Neuronal stem cell (in vitro differentiated cells): ENCODE data around the gene CYP4F11.
"Not testable (repeated sequence)": the region's sequence is repeated elsewhere in the genome, so short reads cannot be mapped to it uniquely, and the experiment has no call there.

ENCODE experiments used
- DNase-seq: peaks from one replicate; pipeline ENCODE4 v3.0.0-alpha.2; 2013; ENCODE audit warnings: low spot score
- H2AFZ ChIP-seq: one replicate; pipeline ENCODE4 v1.6.1; 2013; ENCODE audit warnings: mild to moderate bottlenecking, low read length, inconsistent platforms
- H2AK5ac ChIP-seq: 2 replicates; pipeline ENCODE4 v1.6.1; 2013; ENCODE audit warnings: low read depth, mild to moderate bottlenecking, inconsistent platforms, low read length, moderate library complexity, mixed read lengths
- H2BK120ac ChIP-seq: 2 replicates; pipeline ENCODE4 v1.6.1; 2013; ENCODE audit warnings: low read depth, mild to moderate bottlenecking, inconsistent platforms, low read length, moderate library complexity, mixed read lengths
- H2BK12ac ChIP-seq: one replicate; pipeline ENCODE4 v1.6.1; 2013; ENCODE audit warnings: low read length, inconsistent platforms
- H2BK15ac ChIP-seq: 2 replicates; pipeline ENCODE4 v1.6.1; 2013; ENCODE audit warnings: mild to moderate bottlenecking, low read length, inconsistent platforms, mixed read lengths
- H2BK5ac ChIP-seq: one replicate; pipeline ENCODE4 v1.6.1; 2013; ENCODE audit warnings: inconsistent platforms, mild to moderate bottlenecking, low read length, moderate library complexity
- H3K14ac ChIP-seq: one replicate; pipeline ENCODE4 v1.6.1; 2013; ENCODE audit warnings: low read length, inconsistent platforms
- H3K18ac ChIP-seq: 2 replicates; pipeline ENCODE4 v1.6.1; 2013; ENCODE audit warnings: low read length, inconsistent platforms
- H3K23ac ChIP-seq: 2 replicates; pipeline ENCODE4 v1.6.1; 2013; ENCODE audit warnings: low read depth, mild to moderate bottlenecking, mixed read lengths, low read length, inconsistent platforms; ENCODE audit not compliant: poor library complexity
- H3K27ac ChIP-seq: replicated peaks from 3 replicates; pipeline ENCODE4 v1.5.1; 2013; ENCODE audit warnings: low read length, inconsistent platforms
- H3K27me3 ChIP-seq, 3 experiments: 2 replicates each; pipeline ENCODE4 v1.6.1; 2013; ENCODE audit warnings: low read length in 3 of 3, mild to moderate bottlenecking in 2 of 3, inconsistent platforms in 1 of 3, low read depth in 1 of 3, mixed read lengths in 1 of 3, moderate library complexity in 1 of 3; ENCODE audit not compliant: control insufficient read depth in 3 of 3, insufficient read depth in 3 of 3
- H3K36me3 ChIP-seq, 2 donors: replicated peaks in 1 of 2; 2 replicates each; pipeline ENCODE4 v1.6.1; 2013; ENCODE audit warnings: low read length in 2 of 2; ENCODE audit not compliant: control insufficient read depth in 2 of 2, insufficient read depth in 2 of 2
- H3K4ac ChIP-seq: 2 replicates; pipeline ENCODE4 v1.6.1; 2013; ENCODE audit warnings: inconsistent platforms, mild to moderate bottlenecking, low read length, moderate library complexity
- H3K4me1 ChIP-seq, 2 donors: 1 replicate in 1 of 2; 2 replicates in 1 of 2; pipeline ENCODE4 v1.6.1; 2013; ENCODE audit warnings: low read length in 2 of 2, low read depth in 1 of 2; ENCODE audit not compliant: control insufficient read depth in 2 of 2, insufficient read depth in 1 of 2
- H3K4me2 ChIP-seq: one replicate; pipeline ENCODE4 v1.6.1; 2013; ENCODE audit warnings: mild to moderate bottlenecking, low read length, inconsistent platforms; ENCODE audit not compliant: insufficient read depth, poor library complexity, severe bottlenecking
- H3K4me3 ChIP-seq, 2 donors: 2 replicates each; pipeline ENCODE4 v1.5.1; 2013; ENCODE audit warnings: low read length in 2 of 2, mild to moderate bottlenecking in 2 of 2, inconsistent platforms in 1 of 2, moderate library complexity in 1 of 2
- H3K79me1 ChIP-seq: one replicate; pipeline ENCODE4 v1.6.1; 2013; ENCODE audit warnings: low read depth, mild to moderate bottlenecking, inconsistent platforms, low read length, moderate library complexity
- H3K9ac ChIP-seq: one replicate; pipeline ENCODE4 v1.6.1; 2013; ENCODE audit warnings: mild to moderate bottlenecking, low read depth, low read length, inconsistent platforms; ENCODE audit not compliant: poor library complexity
- H3K9me3 ChIP-seq, 2 donors: replicated peaks in 1 of 2; 2 replicates each; pipeline versions ENCODE3 to v1.6.1; 2013; ENCODE audit warnings: low read length in 2 of 2, mild to moderate bottlenecking in 2 of 2, inconsistent platforms in 1 of 2, low read depth in 1 of 2, mixed read lengths in 1 of 2, moderate library complexity in 1 of 2; ENCODE audit not compliant: control insufficient read depth in 2 of 2, insufficient read depth in 1 of 2
- H4K8ac ChIP-seq: one replicate; pipeline ENCODE4 v1.6.1; 2013; ENCODE audit warnings: low read depth, mild to moderate bottlenecking, inconsistent platforms, low read length, moderate library complexity
- H4K91ac ChIP-seq: one replicate; pipeline ENCODE4 v1.6.1; 2013; ENCODE audit warnings: low read length, low read depth, mild to moderate bottlenecking, inconsistent platforms; ENCODE audit not compliant: poor library complexity
- WGBS, 2 donors: extraction: QIAGEN DNeasy Blood & Tissue Kit; methylation state at CpG; one replicate each; pipeline ENCODE4 v1.1.7; 2013; ENCODE audit warnings: missing lambda C conversion rate in 2 of 2, mixed read lengths in 1 of 2; ENCODE audit not compliant: insufficient read length in 2 of 2, insufficient replicate concordance in 1 of 2; ENCODE audit errors: extremely low coverage in 2 of 2; 5-methylcytosine and 5-hydroxymethylcytosine counted together

CYP4F11 gene

DNA sequence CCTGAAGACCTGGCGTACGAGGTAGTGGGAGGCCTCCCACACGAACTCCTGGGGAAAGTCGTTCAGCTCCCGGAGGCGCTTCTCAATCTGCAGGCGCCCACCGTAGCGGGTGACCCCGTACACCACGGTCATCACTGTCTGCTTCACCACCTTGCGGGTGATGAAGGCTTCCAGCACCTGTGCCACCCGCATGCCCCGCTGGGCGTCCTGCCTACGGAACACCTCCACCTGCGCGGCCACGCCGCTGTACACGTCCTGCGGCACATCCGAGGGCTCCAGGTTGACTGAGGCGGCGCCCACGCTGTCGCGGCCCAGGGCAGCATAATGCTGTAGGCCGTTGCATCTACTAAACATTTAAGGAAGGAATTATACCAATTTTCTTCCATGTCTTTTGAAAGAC lies 31.4 kb downstream of the CYP4F11 start:
- no CpG with 5 or more reads among the region's 29 CpGs for WGBS, 2 donors
- H3K4me2 ChIP-seq, H3K27ac ChIP-seq, H3K4me3 ChIP-seq, H2BK5ac ChIP-seq, H2BK12ac ChIP-seq, H3K27me3 ChIP-seq, H4K91ac ChIP-seq, H2BK120ac ChIP-seq, H2BK15ac ChIP-seq, H3K4me1 ChIP-seq, H3K23ac ChIP-seq, H2AFZ ChIP-seq, DNase-seq, H3K79me1 ChIP-seq, H3K9ac ChIP-seq, H3K36me3 ChIP-seq, H3K4ac ChIP-seq, H4K8ac ChIP-seq, H3K18ac ChIP-seq, H3K14ac ChIP-seq, H2AK5ac ChIP-seq: not testable (repeated sequence)
- H3K9me3 ChIP-seq = peaks cover 0 to 10% of the 10 kb centered on the region in 2 donors

DNA sequence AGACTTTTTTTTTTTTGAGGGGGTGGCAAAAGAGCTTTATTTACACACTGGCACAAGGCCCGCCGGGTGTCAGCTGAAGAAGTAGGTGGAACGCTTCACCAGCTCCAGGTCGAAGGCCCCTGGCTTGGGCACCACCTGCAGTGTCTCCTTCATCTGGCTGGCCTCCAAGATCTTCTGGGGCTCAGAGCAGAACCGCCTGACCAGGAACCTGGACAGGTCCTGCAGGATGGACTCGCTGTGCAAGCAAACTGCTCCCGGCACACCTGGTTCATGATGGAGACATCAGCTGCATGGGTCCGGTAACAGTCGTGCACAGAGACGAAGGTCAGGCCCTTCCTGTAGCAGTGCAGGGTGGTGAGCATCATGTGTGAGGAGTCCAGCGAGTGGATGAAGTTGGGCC lies 32.1 kb downstream of the CYP4F11 start:
- Histone ChIP-seq H2BK15ac (no peak overlapping the region), H3K23ac (no peak overlapping the region), H4K91ac (no peak overlapping the region), H2BK120ac (no peak overlapping the region), H2BK5ac (no peak overlapping the region), H3K27ac (no peak overlapping the region), H3K4ac (no peak overlapping the region), H2BK12ac (no peak overlapping the region), H2AK5ac (no peak overlapping the region), H3K4me2 (no peak overlapping the region), H3K4me1 (no peaks in the 10 kb centered on the region), H3K9me3 (peaks cover 0 to 16% of the 10 kb centered on the region in 2 donors), H3K9ac (no peak overlapping the region), H3K79me1 (no peaks in the 10 kb centered on the region), H3K4me3 (no peak overlapping the region), H4K8ac (no peak overlapping the region), H3K18ac (no peak overlapping the region), H3K27me3 (no peaks in the 10 kb centered on the region), H2AFZ (no peak overlapping the region), H3K14ac (no peak overlapping the region), H3K36me3 (no peaks in the 10 kb centered on the region)
- WGBS, 2 donors = no CpG with 5 or more reads among the region's 11 CpGs
- DNase-seq = no peak

DNA sequence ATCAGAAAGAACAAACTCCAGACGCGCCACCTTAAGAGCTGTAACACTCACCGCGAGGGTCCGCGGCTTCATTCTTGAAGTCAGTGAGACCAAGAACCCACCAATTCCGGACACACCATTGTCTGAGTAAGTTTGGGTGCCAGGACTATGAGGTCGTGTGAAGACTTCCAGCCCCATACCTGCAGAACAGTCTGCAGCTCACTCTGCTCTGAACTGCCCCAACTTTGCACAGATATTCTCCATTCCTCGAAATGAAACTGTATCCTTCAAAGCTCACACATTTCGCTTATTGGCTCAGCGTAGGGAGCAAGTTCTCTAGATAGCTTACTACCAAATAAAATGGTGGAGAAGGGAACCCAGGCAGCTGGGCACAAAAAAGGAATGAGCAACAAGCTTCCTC lies 33.8 kb downstream of the CYP4F11 start:
- H2BK12ac ChIP-seq = no peak overlapping the region
- no peaks in the 10 kb centered on the region for H3K27me3 ChIP-seq
- no peak overlapping the region for H2BK120ac ChIP-seq
- H2BK5ac ChIP-seq = no peak overlapping the region
- no peak overlapping the region for H3K9ac ChIP-seq
- no peak overlapping the region for H3K4ac ChIP-seq
- no peak overlapping the region for H3K14ac ChIP-seq
- no peaks in the 10 kb centered on the region for H3K79me1 ChIP-seq
- no peak overlapping the region for H2BK15ac ChIP-seq
- no peaks in the 10 kb centered on the region for H3K36me3 ChIP-seq
- H4K91ac ChIP-seq = no peak overlapping the region
- H3K27ac ChIP-seq = no peak overlapping the region
- peaks cover 0 to 19% of the 10 kb centered on the region in 2 donors for H3K9me3 ChIP-seq
- no peak for DNase-seq
- peak overlapping the region in 1 of 2 donors; percentile 34 for H3K4me3 ChIP-seq
- H4K8ac ChIP-seq = no peak overlapping the region
- H2AK5ac ChIP-seq = no peak overlapping the region
- H3K18ac ChIP-seq = no peak overlapping the region
- H3K23ac ChIP-seq = no peak overlapping the region
- no peak overlapping the region for H2AFZ ChIP-seq
- no peak overlapping the region for H3K4me2 ChIP-seq
- no CpG with 5 or more reads among the region's 11 CpGs for WGBS, 2 donors
- H3K4me1 ChIP-seq = no peaks in the 10 kb centered on the region

DNA sequence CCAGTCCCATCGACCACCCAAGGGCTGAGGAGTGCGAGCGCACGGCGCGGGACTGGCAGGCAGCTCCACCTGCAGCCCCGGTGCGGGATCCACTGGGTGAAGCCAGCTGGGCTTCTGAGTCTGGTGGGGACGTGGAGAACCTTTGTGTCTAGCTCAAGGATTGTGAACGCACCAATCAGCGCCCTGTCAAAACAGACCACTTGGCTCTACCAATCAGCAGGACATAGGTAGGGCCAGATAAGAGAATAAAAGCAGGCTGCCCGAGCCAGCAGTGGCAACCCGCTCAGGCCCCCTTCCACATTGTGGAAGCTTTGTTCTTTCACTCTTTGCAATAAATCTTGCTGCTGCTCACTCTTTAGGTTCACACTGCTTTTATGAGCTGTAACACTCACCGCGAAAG lies 34.3 kb downstream of the CYP4F11 start:
- H2BK15ac ChIP-seq, H4K91ac ChIP-seq, H3K18ac ChIP-seq, H3K4me1 ChIP-seq, H3K79me1 ChIP-seq, H2BK12ac ChIP-seq, H4K8ac ChIP-seq, H2BK5ac ChIP-seq, H2AFZ ChIP-seq, H3K14ac ChIP-seq, H3K4me2 ChIP-seq, H3K23ac ChIP-seq, H3K9ac ChIP-seq, H3K27me3 ChIP-seq, DNase-seq, H3K36me3 ChIP-seq, H3K4me3 ChIP-seq, H3K4ac ChIP-seq, H2BK120ac ChIP-seq, H2AK5ac ChIP-seq, H3K27ac ChIP-seq: not testable (repeated sequence)
- WGBS, 2 donors = no CpG with 5 or more reads among the region's 15 CpGs
- peaks cover 0 to 23% of the 10 kb centered on the region in 2 donors for H3K9me3 ChIP-seq
